HG02588 (cell line): Measurements from ENCODE around the gene PIP5K1B.

Experiments used
- ATAC-seq: cut with Tn5 transposase; IDR thresholded peaks from one replicate; pipeline ENCODE4 v1.9.1; 2021; ENCODE audit warnings: mild to moderate bottlenecking, moderate library complexity; ENCODE audit not compliant: unreplicated experiment

Gene PIP5K1B

GRCh38 chr9:68769852-68770251 lies 64.8 kb downstream of the PIP5K1B start:
- ATAC-seq = no peak

- no peak for ATAC-seq
These were observed 66.3 kb downstream of the PIP5K1B start for GRCh38 chr9:68771376-68771775.

- no peak for ATAC-seq
These were observed 70.1 kb downstream of the PIP5K1B start for GRCh38 chr9:68775003-68775730.

- ATAC-seq = no peak
These were observed 72.2 kb downstream of the PIP5K1B start for GRCh38 chr9:68777070-68777763.

GRCh38 chr9:68778635-68779034 lies 73.6 kb downstream of the PIP5K1B start:
- no peak for ATAC-seq

GRCh38 chr9:68779558-68780379 lies 74.7 kb downstream of the PIP5K1B start:
- peak; percentile 80 for ATAC-seq

GRCh38 chr9:68780380-68780712 lies 75.3 kb downstream of the PIP5K1B start:
- ATAC-seq = no peak

GRCh38 chr9:68780720-68781119 lies 75.7 kb downstream of the PIP5K1B start:
- ATAC-seq = no peak

- no peak for ATAC-seq
These were observed 76.9 kb downstream of the PIP5K1B start for GRCh38 chr9:68781928-68782327.

GRCh38 chr9:68782546-68782945 lies 77.5 kb downstream of the PIP5K1B start:
- ATAC-seq = no peak

GRCh38 chr9:68785965-68786364 lies 80.9 kb downstream of the PIP5K1B start:
- ATAC-seq = no peak

- ATAC-seq = no peak
These were observed 86.1 kb downstream of the PIP5K1B start for GRCh38 chr9:68791169-68791568.

- no peak for ATAC-seq
These were observed 88.7 kb downstream of the PIP5K1B start for GRCh38 chr9:68793605-68794343.

GRCh38 chr9:68794898-68795297 lies 89.9 kb downstream of the PIP5K1B start:
- ATAC-seq = no peak

GRCh38 chr9:68795411-68795810 lies 90.4 kb downstream of the PIP5K1B start:
- no peak for ATAC-seq

GRCh38 chr9:68797116-68797515 lies 92.1 kb downstream of the PIP5K1B start:
- ATAC-seq = no peak

- ATAC-seq = no peak
These were observed 93.4 kb downstream of the PIP5K1B start for GRCh38 chr9:68798423-68798822.

- no peak for ATAC-seq
These were observed 95.8 kb downstream of the PIP5K1B start for GRCh38 chr9:68800836-68801235.

- ATAC-seq = peak; percentile 98
These were observed 97.5 kb downstream of the PIP5K1B start for GRCh38 chr9:68802525-68803015.

- ATAC-seq = no peak
These were observed 100.2 kb downstream of the PIP5K1B start for GRCh38 chr9:68804911-68805889.
